Amygdala (tissue), 56 donors: ENCODE results near the gene MYO1D.

ENCODE experiments used
- DNase-seq, 56 donors: peaks; one replicate each; lab custom pipeline; 2025; lab: John Stamatoyannopoulos, UW

MYO1D gene

GRCh38 chr17:32485261-32486110 is 391.4 kb downstream of the MYO1D start:
- DNase-seq, result no peak

GRCh38 chr17:32484628-32485027 is 392.3 kb downstream of the MYO1D start:
- DNase-seq, result no peak

GRCh38 chr17:32484041-32484461 is 392.9 kb downstream of the MYO1D start:
- DNase-seq, result peak in 1 of 56 donors; percentile 49

- DNase-seq, result peak in 55 of 56 donors; percentile 54 to 98 (median 82)
These were observed 393.4 kb downstream of the MYO1D start for GRCh38 chr17:32483451-32484019.

GRCh38 chr17:32482568-32483320 is 394.2 kb downstream of the MYO1D start:
- no peak for DNase-seq

- DNase-seq, result no peak
These were observed 395.7 kb downstream of the MYO1D start for GRCh38 chr17:32481193-32481592.

- DNase-seq, result no peak
These were observed 397.8 kb downstream of the MYO1D start for GRCh38 chr17:32479074-32479617.

GRCh38 chr17:32477220-32477619 is 399.7 kb downstream of the MYO1D start:
- no peak for DNase-seq

- no peak for DNase-seq
These were observed 401.7 kb downstream of the MYO1D start for GRCh38 chr17:32475258-32475657.

- no peak for DNase-seq
These were observed 405.3 kb downstream of the MYO1D start for GRCh38 chr17:32471652-32472051.

- DNase-seq, result no peak
These were observed 406.3 kb downstream of the MYO1D start for GRCh38 chr17:32470405-32471167.

GRCh38 chr17:32467949-32468348 is 409.0 kb downstream of the MYO1D start:
- no peak for DNase-seq

GRCh38 chr17:32464374-32464773 is 412.6 kb downstream of the MYO1D start:
- DNase-seq, result no peak

GRCh38 chr17:32463304-32463703 is 413.6 kb downstream of the MYO1D start:
- DNase-seq, result no peak

- peak in 11 of 56 donors; percentile 2 to 58 (median 14) for DNase-seq
These were observed 414.9 kb downstream of the MYO1D start for GRCh38 chr17:32461853-32462617.

GRCh38 chr17:32461498-32461852 is 415.4 kb downstream of the MYO1D start:
- no peak for DNase-seq

- no peak for DNase-seq
These were observed 416.9 kb downstream of the MYO1D start for GRCh38 chr17:32460054-32460453.

GRCh38 chr17:32458371-32458770 is 418.6 kb downstream of the MYO1D start:
- DNase-seq, result no peak

- DNase-seq, result no peak
These were observed 423.6 kb downstream of the MYO1D start for GRCh38 chr17:32453370-32453769.

- no peak for DNase-seq
These were observed 424.6 kb downstream of the MYO1D start for GRCh38 chr17:32452281-32452680.
